NCI-H2196 (cell line): ENCODE results near the gene CCL19.

Experiments used
- DNase-seq: peaks from one replicate; lab custom pipeline; 2025; ENCODE audit not compliant: unreplicated experiment; lab: John Stamatoyannopoulos, UW

The CCL19 gene

GRCh38 chr9:34642679-34643078, 48.4 kb downstream of the CCL19 start:
- no peak for DNase-seq
